ENCODE measurements around the gene SLC35E3. TPM values are rescaled to one million over a fixed set of nuclear protein-coding genes. Genes with fewer than 3 reads are reported as not detected.

Gene SLC35E3
- total and polyA plus RNA-seq, 12 donors, result 2.7 to 23.1 (median 10.9) TPM

GRCh38 chr12:68821357-68822188 lies 75.6 kb downstream of the SLC35E3 start:
- Histone ChIP-seq H3K9me3 (replicated peaks in 1 of 3) (no peaks in the 10 kb centered on the region), H3K4me3 (no peak overlapping the region), H3K27me3 (no peaks in the 10 kb centered on the region), H3K4me1 (replicated peaks in 1 of 2) (peaks cover 0 to 4% of the 10 kb centered on the region in 2 donors), H3K27ac (no peak overlapping the region), H3K36me3 (replicated peaks in 1 of 2) (peaks cover 0 to 96% of the 10 kb centered on the region in 2 donors)
- TF ChIP-seq POLR2A (IDR thresholded peaks at IDR 0.05) (no peak), CTCF (IDR thresholded peaks at IDR 0.05) (no peak)
- no peak for DNase-seq
- intact Hi-C loops (cut with DNase I), result no loop called here
- 92 to 97% (median 96%) methylated on average over 6 of the region's 6 CpGs for WGBS, 4 donors

GRCh38 chr12:68823696-68824095 lies 77.7 kb downstream of the SLC35E3 start:
- TF ChIP-seq POLR2A (IDR thresholded peaks at IDR 0.05), result no peak
- TF ChIP-seq CTCF (IDR thresholded peaks at IDR 0.05), result no peak
- Histone ChIP-seq H3K4me1 (replicated peaks in 1 of 2) (peaks cover 0 to 4% of the 10 kb centered on the region in 2 donors), H3K9me3 (replicated peaks in 1 of 3) (no peaks in the 10 kb centered on the region), H3K27me3 (no peaks in the 10 kb centered on the region), H3K27ac (no peak overlapping the region), H3K4me3 (no peak overlapping the region), H3K36me3 (replicated peaks in 1 of 2) (peaks cover 0 to 94% of the 10 kb centered on the region in 2 donors)
- DNase-seq, result no peak
- intact Hi-C loops (cut with DNase I), result no loop called here
- WGBS, 4 donors, result 73 to 80% (median 75%) methylated on average over 3 of the region's 3 CpGs

GRCh38 chr12:68824131-68824530 lies 78.2 kb downstream of the SLC35E3 start:
- TF ChIP-seq POLR2A (IDR thresholded peaks at IDR 0.05) (no peak), CTCF (IDR thresholded peaks at IDR 0.05) (no peak)
- Histone ChIP-seq H3K4me1 (replicated peaks in 1 of 2) (peaks cover 0 to 4% of the 10 kb centered on the region in 2 donors), H3K36me3 (replicated peaks in 1 of 2) (peaks cover 0 to 94% of the 10 kb centered on the region in 2 donors)

GRCh38 chr12:68824597-68825250 lies 78.7 kb downstream of the SLC35E3 start:
- DNase-seq, result no peak
- Histone ChIP-seq H3K4me1 (replicated peaks in 1 of 2) (peaks cover 0 to 4% of the 10 kb centered on the region in 2 donors), H3K36me3 (replicated peaks in 1 of 2) (peaks cover 0 to 94% of the 10 kb centered on the region in 2 donors), H3K9me3 (replicated peaks in 1 of 3) (no peaks in the 10 kb centered on the region), H3K4me3 (no peak overlapping the region), H3K27me3 (no peaks in the 10 kb centered on the region), H3K27ac (no peak overlapping the region)
- WGBS, 4 donors, result 95 to 97% (median 96%) methylated on average over 16 of the region's 16 CpGs
- no peak for TF ChIP-seq POLR2A (IDR thresholded peaks at IDR 0.05)
- no peak for TF ChIP-seq CTCF (IDR thresholded peaks at IDR 0.05)
- intact Hi-C loops (cut with DNase I), result no loop called here

More at GRCh38 chr12:68824131-68824530, 78.2 kb downstream of the SLC35E3 start:
- Histone ChIP-seq H3K27ac (no peak overlapping the region), H3K27me3 (no peaks in the 10 kb centered on the region), H3K9me3 (replicated peaks in 1 of 3) (no peaks in the 10 kb centered on the region), H3K4me3 (no peak overlapping the region)
- intact Hi-C loops (cut with DNase I), result no loop called here
- 96 to 98% (median 97%) methylated on average over 5 of the region's 5 CpGs for WGBS, 4 donors
- no peak for DNase-seq
